ENCODE measurements around the gene CRYGN.

DNA sequence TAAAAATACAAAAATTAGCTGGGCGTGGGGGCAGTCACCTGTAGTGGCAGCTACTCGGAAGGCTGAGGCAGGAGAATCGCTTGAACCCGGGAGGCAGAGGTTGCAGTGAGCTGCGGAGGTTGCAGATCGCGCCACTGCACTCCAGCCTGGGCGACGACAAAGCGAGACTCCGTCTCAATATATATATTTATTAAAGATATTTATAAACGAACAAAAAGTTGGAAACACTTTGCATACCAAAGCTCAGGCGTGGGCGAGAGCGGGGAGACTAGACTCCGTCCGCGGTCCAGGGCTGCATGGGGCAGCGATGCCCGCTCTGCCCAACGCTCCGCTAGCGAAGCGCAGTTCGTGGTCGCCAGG, 7.9 kb upstream of the CRYGN start:
- TF ChIP-seq CTCF (IDR thresholded peaks at IDR 0.05) (no peak), POLR2A (IDR thresholded peaks at IDR 0.05) (no peak), POLR2AphosphoS5 (IDR thresholded peaks at IDR 0.05; ENCODE audit: insufficient read depth in 1 of 2, low read depth in 1 of 2) (no peak)
